ENCODE data around the gene USP12. TPM values are rescaled to one million over a fixed set of nuclear protein-coding genes. Genes with fewer than 3 reads are reported as not detected.

USP12 gene
- total RNA-seq, 1 donor from 2014 or later = 20.1 TPM

DNA sequence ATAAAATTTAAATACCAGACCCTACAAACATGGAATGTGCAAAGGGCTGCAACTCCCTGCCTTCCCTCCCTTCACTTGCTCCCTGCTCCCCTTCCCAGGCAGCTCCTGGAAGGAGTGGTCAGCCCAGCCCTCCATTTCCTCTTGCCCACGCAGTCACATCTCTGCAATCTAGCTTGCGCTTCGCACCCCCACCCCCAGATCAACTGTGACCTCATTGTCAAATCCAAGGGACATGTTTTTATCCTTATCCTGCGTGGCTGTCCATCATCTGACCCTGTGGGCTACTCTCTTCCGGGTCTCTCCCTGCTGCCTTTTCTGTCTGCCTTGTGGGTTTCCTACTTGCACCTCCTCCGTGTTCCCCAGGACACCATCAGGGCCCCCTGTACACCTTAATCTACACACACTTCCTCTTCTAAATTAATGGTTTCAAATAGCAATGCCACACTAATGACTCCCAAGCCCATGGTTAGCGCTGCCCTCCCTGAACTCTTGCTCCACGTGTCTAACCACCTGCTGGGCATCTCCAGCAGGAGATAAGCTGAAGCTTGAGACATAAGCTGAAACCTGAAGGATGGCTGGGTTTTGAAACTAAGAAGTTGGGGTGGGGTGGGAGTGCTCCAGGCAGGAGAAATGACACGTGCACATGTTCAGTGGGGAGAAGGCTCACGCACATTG, 118.3 kb downstream of the USP12 start:
- intact Hi-C loops (cut with micrococcal nuclease) = no loop called here
- ATAC-seq (no peak), DNase-seq (no peak)

DNA sequence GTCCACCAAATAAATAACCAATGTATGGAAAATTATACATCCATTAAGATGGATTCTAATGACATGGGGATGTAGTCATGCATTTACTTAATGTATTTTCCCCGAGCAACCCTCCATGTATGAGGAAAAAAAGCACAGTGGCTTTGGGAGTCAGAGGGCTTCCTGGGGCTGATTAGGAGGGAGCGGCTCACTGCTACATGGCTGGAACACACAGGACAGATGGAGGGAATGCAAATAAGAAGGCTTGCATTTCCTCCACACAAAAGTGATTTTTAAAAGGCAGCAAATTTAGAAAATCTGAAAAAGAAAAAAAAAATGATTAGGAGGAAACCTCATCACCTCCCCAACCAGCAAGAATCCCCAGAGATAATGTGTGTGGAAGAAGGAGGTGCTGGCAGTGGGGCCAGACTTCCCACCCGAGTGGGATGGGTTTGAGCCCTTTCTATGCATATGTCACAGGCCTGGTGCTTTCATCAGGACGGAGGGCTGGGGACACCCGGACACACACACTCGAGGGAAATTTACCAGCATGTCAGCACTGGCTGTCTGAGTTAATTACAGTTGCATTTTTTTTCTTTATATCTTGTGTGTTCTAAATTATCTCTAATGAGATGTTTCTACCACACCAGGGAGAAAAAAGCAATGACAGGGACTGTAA, 118.9 kb downstream of the USP12 start:
- intact Hi-C loops (cut with micrococcal nuclease) = no loop called here
- ATAC-seq (no peak), DNase-seq (no peak)

DNA sequence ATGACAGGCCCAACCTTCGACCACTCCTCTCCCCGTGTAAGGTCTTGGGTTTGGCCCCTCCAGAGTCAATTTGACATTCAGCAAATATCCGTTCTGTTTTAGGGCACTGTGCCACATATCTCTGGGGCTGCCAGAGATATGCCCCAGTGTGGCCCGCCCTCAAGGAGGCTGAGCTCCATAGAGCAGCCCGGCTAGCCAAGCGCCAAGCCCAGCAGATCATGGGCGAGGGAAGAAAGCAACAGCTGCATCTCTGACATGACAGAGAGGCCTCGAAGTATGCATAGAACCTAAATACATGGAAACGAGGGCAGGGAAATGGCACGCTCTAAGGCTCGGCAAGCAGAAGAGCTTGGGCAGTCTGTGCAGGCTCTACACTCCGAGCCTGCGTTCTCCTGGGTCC, 124.5 kb downstream of the USP12 start:
- ATAC-seq (no peak), DNase-seq (no peak)
- intact Hi-C loops (cut with micrococcal nuclease) = no loop called here

DNA sequence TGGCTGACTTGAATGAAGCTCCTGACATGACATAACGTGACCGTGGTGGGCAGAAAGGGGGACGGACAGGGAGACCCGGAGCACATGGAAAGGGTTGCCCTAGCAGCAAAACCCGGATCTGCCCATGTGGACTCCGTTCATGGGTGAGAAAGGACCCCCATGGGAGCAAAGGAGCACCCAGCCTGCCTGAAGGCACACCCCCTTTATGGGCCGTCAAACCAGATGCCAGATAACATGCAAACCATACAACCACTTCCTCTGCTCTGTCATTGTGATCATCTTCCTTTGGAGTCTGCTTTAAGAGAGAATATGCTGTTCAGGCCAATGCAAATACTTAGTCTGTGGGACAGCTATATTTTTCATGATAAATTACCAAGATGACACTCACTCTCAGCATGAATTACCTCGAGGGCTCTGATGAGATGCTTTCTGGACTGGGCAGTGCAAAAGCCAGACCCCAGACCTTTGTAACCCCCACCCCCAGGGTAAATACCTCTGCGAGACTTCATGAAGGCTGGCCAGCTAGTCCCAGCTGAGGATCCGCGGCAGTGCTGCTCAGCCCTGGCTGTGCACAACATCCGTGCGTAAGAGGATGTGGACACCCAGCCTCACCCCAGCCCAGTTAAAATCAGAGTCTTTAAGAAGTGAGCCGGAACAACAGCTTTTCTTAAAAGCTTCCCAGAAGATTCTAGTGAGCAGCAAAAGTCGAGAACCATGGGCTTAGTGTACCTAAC, 126.6 kb downstream of the USP12 start:
- intact Hi-C loops (cut with micrococcal nuclease) = no loop called here
- DNase-seq (no peak), ATAC-seq (no peak)

DNA sequence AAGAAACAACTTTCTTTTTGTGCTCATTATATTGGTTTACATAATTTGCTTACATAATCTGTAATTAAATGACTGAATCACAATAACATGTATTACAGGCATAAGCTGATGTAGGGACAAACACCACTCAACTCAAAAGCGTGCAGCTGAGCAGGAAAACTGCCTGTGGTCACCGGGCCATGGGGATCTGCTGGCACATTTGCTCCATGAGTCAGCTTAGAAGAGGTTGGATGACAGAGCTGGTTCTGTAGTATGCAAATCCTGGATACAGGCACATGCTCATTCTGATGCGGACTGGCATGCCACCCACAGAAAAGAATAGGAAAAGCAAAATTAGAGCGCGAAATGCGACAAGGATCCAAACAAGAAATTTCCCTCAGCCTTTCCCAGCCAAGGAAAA, 128.6 kb downstream of the USP12 start:
- no peak for DNase-seq
- intact Hi-C loops (cut with micrococcal nuclease) = no loop called here

DNA sequence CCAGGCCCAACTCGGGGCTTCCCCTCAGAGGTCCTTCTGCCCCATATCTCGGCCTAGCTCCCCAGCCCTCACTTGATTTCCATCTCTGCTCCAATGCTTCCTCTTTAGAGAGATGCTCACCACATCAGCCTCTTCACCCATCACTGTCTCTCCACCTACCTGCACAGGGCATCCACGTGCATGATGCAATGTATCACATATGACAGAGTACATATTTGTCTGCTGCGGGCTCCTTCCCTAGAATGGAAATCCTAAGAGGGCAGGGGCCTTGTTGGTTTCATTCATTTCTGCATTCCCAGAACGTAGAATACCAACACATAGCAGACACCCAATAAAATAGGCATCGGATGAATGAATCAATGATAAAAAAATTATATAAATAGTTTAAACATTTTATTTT, 130.3 kb downstream of the USP12 start:
- ATAC-seq = no peak
- intact Hi-C loops (cut with micrococcal nuclease) = no loop called here
- no peak for DNase-seq

More for the DNA sequence above, 128.6 kb downstream of the USP12 start:
- ATAC-seq = peak; percentile 58

DNA sequence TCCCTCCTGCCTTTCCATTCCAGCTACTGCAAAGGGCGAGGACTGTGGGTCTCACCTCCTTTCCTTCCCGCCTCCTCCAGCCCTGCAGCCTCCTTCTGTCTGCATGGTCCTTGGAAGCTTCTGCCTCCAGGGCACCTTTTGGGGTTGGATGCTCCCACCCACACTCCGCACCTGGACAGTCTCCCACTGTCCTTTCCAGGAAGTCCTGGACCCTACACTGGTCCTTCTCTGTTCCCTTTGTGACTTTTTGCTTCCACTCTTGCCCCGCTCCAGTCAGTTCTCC, 130.8 kb downstream of the USP12 start:
- DNase-seq = no peak
- ATAC-seq = no peak
- intact Hi-C loops (cut with micrococcal nuclease) = no loop called here

DNA sequence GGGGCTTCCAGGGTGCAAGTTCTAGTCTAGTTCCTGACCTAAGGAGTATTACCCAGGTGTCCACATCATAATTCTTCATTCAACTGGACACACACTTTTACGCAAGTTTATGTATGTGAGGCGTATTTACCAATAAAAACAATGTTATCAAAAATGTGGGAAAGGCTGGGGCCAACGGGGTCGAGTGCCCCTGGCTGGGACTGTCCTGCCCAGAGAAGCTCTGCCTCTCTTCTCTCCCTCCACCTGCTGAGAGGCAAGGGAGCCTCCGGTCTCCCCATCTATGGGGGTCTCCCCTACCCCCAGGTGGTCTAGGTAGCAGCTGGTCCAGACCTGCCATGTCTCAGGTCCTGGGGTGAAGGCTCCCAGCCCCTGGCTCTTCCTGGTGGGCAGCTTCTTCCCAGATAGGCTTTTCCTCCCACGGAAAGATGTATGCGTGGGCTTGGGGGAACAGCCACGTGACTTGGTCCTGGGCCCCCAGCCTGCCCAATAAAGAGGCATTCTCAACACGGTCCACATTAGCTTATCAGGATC, 132.4 kb downstream of the USP12 start:
- ATAC-seq = no peak
- intact Hi-C loops (cut with micrococcal nuclease) = no loop called here
- no peak for DNase-seq

DNA sequence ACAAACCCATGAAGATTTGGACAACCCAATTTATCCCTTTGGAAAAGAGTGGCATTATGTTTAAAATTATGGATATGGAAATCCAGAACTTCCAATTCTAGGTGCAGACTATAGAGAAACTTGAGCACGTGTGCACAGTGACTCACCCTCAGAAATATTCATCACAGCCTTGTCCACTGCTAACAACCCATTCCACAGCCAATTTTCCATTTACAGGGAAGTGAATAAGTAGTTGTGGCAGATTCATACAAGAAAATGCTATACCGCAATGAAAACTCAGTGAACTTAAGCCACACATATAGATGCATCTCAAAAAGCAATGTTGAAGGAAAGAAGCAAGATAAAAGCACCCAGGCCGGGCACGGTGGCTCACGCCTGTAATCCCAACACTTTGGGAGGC, 133.3 kb downstream of the USP12 start:
- intact Hi-C loops (cut with micrococcal nuclease) = no loop called here
- ATAC-seq (peak; percentile 25), DNase-seq (no peak)

DNA sequence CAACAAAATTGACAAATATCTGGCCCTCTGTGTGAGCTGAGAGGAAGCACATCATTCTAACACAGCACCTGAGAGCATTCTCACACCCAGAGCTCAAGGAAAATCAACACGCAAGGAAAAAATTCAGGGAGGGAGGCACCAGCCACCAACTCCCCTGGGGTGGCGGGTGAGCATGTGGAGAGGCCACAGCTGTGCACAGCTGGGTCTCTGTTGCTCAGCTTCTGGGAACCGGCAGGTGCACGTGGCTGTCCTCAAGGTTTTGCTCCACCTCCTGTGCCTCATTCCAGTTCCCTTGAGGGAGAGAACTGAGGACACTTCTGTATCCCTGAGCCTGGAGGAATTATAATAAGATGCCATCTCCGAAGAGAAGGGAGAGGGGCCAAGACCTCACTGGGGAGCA, 134.0 kb downstream of the USP12 start:
- intact Hi-C loops (cut with micrococcal nuclease) = no loop called here
- peak; percentile 53 for DNase-seq
- ATAC-seq = peak; percentile 66

DNA sequence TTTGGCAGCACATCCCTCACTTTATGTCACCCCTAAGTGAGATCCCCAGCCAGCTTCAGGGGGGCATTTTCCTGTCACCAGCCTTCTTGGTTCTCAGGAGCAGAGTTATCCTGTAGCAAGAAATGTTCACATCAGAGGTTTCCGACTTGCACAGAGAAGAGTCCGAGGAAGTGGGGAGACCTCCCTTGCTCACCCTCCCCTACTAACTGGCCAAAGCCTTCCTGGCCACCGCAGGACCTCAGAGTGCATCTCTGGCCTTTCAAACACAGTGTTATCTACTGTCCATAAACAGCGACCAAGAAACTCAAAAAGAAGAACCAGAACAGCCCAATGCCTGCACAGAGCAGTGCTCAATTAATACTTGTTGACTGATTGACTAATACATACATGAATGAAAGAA, 134.4 kb downstream of the USP12 start:
- no peak for ATAC-seq
- intact Hi-C loops (cut with micrococcal nuclease) = no loop called here

DNA sequence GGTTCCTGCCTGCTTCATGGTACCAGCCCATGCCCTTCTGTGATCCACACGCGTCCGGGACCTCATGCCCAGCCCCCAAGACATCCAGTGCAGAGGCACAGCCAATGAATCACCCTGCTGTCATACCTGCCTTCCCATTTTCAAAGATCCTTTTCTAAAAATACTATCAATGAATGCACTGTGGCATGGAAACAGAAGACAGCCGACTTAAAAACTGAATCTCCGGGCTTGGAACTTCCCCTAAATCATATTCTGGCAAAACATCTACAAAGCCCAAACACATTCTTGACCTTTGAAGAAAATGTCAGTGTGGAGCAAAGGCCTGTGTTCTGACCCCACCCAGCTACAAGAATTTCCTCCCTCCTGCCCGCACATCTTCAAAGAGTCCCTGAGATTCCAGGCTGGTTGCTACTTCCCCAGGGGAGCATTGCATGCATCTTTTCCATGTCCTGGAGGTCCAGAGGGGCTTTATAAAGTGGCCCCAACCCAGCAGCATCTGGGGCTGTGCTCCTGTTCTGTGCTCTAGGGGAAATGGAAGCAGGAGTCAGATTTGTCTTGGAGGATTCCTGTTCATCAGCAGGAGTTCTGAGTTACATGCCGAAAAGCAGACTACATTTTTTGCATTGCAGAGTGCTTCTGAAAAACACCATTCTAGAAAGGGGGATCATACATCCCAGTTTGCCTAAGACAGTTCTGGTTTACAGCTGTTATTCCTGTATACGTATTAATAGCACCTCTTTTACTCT, 135.2 kb downstream of the USP12 start:
- DNase-seq (no peak), ATAC-seq (peak; percentile 32)
- intact Hi-C loops (cut with micrococcal nuclease) = no loop called here

More for the DNA sequence above, 134.4 kb downstream of the USP12 start:
- DNase-seq = no peak

DNA sequence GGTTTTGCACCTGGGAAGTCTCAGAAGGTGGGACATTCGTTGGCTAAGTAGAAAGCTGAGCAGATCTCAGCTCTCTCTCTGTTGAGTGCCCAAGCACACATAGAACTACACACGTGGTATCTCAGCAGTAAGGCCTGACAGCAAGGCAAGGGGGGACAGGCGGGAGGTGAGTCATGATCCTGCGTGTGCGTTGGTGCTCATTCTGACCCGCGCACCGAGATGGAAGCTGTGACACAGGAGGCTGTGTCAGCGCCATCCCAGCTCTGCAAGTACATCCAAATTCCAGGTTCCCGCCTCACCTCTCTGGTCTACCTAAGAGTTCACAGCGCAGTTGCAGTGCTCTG, 135.7 kb downstream of the USP12 start:
- ATAC-seq (no peak), DNase-seq (no peak)
- intact Hi-C loops (cut with micrococcal nuclease) = no loop called here

DNA sequence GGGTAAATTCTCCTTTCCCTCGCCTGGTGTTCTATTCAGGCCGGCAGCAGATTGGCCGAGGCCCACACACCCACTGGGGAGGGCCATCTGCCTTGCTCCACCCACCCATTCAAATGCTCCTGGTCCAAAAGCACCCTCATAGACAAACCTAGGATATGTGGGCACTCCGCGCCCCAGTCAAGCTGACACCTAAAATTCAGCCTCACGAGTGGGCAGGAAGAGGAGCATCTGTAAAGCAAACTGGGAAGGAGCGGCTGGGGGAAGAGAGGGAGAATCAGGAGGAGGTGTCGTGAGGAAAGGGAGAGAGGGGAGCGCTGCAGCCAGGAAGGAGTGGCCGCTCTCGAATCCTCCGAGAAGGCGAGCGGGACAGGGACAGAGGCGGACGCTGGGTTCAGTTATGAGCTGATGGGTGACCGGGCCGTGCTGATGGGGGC, 136.9 kb downstream of the USP12 start:
- peak; percentile 31 for DNase-seq
- ATAC-seq = peak; percentile 68

DNA sequence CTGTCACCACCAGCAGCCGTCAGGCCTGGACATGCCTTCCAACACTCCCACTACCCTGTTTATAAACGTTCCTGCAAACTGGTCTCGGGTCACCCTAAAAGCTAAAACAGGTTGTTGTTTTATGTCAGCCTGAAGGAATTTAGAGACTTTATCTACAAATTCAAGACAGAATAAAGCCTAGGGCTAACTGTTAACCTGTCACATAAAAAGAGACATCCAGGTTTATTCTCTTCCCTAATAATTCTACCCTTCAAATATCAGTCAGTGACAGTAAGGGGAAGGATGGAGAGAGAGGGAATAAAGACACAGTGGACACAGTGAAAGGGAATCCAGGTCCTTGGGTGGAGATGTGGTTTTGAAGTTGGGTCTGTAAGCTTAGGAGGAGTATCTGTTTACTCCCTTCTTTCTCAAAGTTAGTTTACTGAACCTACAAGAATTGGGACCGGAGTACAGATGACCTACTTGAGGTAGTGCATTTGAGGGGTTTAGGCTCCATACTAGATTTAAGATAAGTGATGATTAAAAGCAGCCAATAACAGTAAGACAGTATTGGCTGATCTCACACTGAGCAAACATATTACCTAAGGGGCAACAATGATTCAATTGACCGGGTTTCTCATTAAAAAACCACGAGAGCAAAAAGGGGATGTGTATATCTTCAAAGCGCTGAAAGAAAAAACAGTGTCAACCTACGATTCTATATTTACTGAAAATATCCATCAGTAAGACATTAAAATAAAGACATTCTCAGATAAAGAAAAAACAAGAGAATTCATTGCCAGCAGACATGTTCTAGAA, 142.7 kb downstream of the USP12 start:
- DNase-seq = no peak
- intact Hi-C loops (cut with micrococcal nuclease) = no loop called here
- ATAC-seq = no peak

More for the DNA sequence above, 136.9 kb downstream of the USP12 start:
- intact Hi-C loops (cut with micrococcal nuclease) = no loop called here

DNA sequence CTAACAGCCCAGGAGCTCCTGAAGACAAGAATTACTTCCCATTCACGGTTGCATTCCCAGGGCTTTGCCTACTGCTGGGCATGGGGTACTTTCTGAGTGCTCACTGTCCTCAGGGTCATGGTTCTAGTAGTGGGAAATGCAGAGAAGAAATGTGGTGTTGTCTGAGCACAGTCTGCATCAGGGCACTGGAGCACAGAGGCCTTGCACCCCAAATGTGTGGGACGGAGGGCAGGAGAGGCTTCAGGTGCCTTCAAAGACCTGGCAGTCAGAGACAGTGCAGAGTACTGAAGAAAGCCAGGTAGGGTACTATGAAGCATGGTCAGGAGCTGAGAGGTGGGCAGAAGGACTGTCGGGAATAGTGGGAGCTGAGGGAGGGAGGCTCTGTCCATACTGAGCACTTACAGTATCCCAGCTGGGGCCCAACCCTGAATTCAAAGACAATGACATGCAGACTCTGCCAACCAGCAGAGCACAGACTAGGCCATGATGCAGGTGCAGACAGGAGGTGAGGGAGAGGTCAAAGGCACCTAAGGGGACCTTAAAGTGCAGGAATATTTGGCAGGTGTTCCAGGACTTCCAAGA, 144.4 kb downstream of the USP12 start:
- no peak for ATAC-seq
- intact Hi-C loops (cut with micrococcal nuclease) = no loop called here
- DNase-seq = no peak

DNA sequence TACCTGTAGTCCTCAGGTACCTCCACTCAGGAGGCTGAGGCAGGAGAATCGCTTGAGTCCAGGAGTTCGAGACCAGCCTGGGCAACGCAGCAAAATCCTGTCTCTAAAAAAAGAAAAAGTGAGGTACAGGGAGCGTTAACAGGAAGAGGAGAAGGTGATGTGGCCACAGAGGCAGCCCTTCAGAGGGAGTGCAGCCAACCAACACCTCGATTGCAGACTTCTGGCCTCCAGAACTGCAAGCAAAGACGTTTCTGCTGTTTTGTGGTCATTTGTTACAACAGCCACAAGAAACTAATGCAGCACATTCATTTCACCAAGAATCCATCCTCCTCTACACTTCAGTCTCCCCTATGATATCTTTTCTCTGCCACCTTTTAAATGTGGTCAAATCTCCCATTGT, 145.2 kb downstream of the USP12 start:
- DNase-seq = no peak
- intact Hi-C loops (cut with micrococcal nuclease) = no loop called here

DNA sequence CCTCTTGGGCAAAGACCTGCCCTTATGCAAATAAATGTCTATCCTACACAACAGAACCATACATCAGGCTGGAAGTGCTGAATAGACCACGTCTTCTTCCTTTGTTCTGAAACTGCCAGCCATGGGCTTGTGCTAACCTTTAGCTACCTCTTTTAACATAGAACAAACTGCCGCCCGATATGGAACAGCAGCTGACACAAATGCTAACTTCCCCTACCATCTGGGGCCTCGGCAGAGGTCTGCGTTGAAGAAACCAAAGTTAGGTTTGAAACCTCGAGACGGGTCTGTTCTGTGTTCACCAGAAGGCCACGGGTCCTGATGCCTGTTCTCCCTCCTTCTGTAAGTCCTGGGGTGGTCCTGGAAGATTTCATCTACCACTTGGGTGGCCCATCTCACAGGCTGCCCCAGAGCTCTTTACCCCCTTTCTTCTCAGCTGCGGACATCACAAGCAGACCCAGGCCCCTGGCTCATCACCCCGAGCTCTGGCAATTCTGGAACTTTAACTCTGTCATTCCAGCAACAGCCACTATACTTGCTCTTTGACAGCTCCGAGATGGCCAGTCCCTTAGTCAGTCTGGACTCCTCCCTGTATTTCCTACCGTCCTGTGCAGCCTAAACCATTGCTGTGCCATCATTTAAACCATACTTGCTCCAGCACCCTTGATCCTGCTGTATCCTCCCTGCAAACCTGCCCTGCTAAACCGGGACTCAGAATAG, 146.7 kb downstream of the USP12 start:
- intact Hi-C loops (cut with micrococcal nuclease) = no loop called here

More for the DNA sequence above, 145.2 kb downstream of the USP12 start:
- no peak for ATAC-seq

More for the DNA sequence above, 146.7 kb downstream of the USP12 start:
- ATAC-seq = no peak
- DNase-seq = no peak
